Stimulated activated CD4-positive, alpha-beta T cell treated with anti-CD3 and anti-CD28 coated beads, Interleukin-4, amount 100 ng/mL, for 1 hour (primary cell): ENCODE data around the gene TBC1D22A.
"Not testable (repeated sequence)": the region's sequence is repeated elsewhere in the genome, so short reads cannot be mapped to it uniquely, and the experiment has no call there.

Source experiments
- DNase-seq: peaks from one replicate; pipeline ENCODE4 v3.0.0-alpha.2; 2020

The TBC1D22A gene

DNA sequence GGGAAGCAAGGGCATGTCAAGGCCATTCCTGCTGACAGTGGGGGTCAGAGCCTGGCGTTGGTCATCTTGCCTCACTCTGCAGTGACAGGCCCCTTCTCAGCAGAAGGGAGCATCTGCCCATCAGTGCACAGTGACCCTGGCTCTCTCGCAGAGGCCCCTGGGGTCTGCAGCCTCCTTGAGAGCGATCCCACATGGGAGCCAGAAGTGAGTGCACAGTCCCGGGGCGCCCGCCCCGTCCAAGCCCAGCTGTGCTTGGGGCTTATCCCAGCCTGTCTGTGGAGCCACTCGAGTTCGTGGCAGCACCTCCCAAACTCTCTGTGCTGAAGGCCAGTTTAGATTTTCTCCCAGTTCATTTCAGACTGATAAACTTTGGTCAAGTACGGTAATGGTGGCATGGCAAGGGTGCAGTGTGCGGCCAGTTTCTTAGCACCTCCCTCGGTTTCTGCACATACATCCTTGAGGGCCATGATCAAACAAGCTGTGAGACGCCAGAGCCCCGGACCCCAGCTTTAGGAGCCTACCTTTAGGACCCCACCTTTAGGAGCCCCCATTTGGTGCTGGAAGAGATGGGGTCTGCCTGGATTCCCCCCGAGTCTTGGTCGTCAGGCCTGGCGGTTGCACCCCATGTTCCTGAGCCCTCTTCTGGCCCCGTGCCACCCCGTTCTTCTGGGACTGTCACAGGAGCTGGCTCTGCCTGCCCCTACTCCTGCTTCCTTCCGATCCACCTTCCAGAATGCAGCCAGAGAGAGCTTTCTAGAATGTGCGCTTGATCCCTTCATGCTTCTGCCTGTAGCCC, 369.4 kb downstream of the TBC1D22A start:
- DNase-seq = no peak

DNA sequence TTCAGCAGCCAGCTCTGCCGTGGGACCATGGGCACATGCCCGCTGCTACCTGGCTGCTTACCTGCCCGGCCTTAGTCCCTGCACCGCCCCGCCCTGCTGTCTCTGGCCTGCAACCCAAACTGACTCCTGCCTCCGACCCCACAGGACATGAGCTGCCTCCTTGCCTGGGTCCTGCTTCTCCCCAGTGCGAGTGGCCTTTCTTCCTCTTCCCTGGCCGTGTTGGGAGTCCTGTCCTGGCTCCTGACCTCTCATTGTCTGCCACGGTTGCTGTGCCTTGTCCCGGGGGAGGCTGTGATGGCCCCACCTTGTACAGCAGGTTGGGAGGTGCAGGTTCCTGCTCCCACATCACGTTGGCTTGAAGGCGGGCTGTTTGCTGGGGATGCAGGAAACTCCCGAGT, 370.0 kb downstream of the TBC1D22A start:
- DNase-seq = no peak

DNA sequence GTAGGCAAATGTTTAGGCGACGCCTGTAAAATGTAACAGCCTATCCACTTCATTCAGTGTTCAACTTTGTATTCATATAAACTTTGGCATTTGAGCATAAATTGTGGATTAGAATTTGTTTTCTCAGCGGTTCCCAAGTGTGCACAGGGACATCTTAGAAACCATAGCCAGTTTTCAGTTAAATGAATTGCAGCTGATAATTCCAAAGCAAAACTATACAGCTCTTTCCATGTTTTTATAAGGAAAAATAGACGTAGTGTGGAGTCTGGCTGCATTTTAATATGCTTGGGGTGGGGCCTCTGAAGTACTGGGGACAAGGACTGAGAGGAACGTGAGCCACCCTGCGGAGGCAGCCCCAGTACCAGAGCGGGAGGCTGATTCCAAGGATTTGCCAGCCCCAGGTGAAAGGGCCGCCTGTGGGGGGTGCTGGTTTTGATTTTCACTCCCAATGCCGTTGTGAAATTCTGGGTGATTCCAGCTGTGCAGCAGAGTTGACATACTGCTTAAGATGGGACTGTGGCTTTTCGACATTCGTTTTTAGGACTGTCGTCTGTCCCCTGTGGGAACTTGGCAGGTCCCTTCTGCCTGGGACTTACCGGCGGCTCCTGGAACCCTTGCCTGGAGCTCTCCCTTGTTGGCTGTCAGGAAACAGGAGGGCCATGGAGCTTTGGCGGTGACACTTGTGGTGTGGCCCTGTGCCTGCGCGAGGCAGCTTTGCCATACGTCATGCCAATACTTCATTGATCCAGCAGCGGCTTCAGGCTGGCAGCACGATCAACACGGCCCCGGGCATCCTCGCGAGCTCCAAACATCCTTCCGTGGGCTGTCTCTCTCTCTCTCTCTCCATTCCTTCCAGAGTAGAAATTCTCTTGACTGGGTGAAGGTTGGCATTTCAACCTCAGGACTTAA, 370.9 kb downstream of the TBC1D22A start:
- no peak for DNase-seq

DNA sequence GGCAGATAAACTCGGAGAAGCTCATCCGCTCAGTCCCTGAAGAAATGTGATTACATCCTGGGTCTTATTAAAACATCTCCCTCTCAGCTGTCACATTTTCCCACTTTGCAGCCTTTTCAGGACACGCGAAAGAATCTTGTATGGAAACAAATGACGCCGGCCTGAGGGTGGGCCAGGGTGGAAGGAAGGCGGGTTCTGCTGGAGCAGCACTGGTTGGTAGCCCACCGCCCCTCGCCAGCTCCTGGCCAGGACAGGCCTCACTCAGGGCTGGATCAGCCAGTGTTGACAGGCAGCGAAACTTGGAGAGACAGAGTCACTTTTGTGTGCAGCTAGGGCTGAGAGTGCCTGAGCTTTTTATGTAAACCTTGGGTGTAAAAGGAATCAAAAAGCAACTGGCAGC, 371.8 kb downstream of the TBC1D22A start:
- DNase-seq = no peak

DNA sequence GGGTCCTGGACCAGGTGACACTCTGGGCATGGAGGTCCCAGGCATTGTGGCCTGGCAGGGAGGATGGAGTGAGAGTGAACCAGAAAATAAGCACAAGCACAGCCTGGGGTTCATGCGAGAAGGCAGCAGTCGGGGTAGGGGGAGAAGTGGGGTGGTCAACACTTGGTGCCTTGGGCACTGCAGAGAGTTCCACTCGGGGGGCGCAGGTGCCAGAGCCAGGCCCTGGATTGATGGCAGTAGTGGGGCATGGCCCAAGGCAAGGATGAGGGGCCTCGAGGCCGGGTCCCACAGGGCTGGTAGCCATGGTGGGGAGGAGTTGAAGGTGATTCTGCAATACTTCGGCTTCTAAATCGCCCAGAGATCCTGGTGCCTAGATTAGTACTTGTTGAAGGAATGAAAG, 372.9 kb downstream of the TBC1D22A start:
- no peak for DNase-seq

DNA sequence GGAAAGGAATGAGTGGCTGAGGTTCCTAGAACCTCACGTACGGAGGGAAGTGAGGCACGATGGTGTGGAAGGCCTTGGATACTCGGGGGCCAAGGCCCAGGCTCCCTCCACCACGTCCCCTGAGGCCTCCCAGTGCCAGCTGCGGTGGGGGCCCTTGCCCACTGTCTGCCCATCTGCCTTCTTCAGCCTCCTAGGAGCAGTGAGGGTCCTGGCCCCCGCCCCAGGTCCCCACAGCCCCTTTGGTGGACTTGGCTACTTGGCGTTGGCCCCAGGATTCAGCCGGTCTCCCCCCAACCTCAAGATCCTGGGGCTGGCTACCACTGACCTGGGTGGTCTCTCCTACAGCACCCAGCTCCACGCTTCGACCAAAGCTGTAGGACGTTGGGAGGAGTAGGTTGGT, 373.6 kb downstream of the TBC1D22A start:
- DNase-seq = no peak

DNA sequence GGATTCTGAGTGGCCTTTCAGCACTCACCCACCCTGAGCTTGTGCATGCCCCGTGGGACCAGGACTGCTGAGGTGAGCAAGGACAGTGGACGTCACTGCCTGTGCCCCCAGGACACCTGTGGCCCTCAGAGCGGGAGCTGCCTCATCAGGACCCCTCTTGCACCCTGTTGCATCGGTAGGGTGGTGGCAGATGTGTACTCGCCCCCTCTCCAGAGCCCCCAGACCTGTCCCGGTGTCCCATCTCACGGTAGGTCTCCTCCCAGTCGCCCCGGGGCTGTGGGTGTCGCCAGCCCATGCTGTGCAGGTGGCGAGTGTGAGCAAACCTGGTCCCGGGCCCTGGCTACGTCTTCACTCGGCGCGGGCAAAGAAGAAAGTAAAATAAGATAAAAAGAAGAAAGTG, 374.2 kb downstream of the TBC1D22A start:
- DNase-seq = no peak

DNA sequence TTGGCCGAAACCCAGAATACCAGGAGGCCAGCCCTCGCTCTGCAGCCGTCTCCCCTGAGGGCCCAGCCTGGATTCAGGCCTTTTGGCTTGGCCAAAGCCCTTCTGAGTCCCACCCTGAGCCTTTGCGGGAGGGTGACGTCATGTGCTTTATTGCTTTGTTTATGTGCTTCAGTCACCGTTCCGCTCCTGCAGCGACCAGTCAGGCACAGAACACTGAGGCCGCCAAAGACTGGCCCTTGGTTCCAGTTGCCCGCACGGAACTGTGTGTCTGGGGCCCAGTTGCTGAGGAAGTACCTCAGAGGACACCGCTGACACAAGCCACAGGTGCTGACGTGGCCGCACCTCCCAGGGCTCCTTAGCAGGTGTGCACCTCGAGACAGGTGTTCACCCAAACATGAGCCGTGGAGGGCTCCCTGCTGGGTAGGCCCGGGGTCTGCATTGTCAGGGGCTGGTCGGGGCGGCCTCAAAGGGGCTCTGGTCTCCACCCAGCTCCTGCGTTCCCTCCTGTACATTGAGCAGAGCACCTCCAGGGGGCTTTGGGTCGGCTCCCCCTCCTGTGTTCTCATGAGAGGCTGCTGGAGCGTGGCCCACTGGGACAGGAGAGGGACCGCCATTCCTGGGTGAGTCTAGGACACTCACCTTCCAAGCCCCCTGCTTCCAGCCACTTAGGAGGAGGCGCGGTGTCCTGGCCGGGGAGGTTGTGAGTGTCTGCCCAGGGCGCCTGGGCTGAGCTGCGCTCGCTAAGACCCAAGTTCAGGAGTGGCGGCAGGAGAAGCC, 376.8 kb downstream of the TBC1D22A start:
- DNase-seq = no peak

DNA sequence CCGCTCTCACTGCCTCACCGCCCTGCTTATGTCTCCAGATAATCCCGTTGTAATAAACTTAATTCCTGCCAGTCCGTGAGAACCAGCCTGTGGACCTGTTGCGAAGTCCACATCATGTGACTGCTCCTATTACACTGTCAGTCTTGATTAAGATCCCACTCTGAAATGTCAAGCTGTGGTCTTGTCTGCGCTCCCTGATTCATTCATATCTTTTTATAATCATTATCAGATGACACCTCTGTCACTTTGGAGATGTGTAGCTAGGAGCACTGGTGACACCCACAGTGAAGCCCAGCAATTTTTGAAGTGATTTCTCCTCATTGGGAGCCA, 377.3 kb downstream of the TBC1D22A start:
- DNase-seq = no peak

DNA sequence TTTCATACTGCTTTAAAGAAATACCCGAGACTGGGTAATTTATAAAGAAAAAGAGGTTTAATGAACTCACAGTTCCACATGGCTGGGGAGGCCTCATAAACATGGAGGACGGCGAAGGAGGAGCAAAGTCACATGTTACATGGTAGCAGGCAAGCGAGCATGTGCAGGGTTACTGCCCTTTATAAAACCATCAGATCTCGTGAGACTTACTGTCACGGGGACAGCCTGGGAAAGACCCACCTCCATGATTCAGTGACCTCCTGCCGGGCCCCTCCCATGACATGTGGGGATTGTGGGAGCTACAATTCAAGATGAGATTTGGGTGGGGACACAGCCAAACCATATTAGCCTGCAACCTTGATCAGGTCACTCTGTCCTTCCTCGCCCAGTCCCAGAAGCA, 378.5 kb downstream of the TBC1D22A start:
- not testable (repeated sequence) for DNase-seq

DNA sequence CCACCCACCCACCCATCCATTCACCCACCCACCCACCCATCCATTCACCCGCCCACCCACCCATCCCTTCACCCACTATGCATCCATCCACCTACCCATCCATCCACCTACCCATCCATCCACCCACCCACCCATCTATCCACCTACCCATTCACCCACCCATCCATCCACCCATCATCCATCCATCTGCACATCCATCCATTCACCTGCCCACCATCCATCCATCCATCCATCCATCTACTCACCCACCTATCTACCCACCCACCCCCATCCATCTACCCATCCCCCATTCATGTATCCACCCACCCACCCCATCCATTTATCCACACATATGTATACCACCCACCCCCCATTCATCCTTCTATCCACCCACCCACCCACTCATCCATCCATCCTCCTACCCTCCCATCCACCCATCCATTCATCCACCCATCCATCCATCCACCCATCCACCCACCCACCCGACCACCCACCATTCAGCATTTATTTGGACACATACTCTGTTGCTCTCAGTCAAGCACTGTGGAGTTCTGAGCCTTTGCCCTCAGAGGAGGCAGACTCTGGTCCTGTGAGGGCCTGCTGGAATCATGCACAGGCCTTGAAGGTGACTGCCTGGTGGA, 380.1 kb downstream of the TBC1D22A start:
- DNase-seq = no peak

DNA sequence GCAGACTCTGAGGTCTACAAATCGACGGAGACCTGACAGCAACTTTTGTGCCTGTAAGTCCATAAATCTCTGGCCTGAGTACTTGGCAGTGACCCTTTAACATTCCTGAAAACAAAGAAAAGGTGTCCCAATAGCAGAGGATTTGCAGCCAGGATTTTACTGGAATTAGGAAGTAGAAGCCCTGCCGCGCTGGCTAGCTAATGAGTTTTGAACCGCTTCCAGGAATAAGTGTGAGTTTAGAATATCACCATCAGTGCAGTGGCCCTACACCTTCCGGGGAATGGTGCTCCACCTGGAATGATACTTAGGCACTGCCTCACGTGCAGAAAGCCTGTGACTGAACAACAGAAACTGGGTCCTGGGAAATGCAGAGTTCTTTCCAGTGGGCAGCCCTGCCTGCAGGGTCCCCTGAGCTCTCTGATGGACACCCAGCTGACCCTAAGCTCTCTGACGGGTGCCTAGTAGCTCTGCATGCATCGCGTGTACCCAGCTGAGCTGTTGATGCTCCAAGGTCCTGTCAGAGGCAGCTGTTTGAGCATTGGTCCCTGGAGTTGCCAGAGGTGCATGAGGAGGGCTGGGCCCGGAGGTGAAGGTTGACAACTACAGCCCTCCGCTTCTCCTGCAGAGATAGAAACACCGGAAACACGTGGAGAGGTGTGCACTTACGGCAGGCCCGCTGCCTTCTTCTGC, 380.9 kb downstream of the TBC1D22A start:
- DNase-seq = no peak

DNA sequence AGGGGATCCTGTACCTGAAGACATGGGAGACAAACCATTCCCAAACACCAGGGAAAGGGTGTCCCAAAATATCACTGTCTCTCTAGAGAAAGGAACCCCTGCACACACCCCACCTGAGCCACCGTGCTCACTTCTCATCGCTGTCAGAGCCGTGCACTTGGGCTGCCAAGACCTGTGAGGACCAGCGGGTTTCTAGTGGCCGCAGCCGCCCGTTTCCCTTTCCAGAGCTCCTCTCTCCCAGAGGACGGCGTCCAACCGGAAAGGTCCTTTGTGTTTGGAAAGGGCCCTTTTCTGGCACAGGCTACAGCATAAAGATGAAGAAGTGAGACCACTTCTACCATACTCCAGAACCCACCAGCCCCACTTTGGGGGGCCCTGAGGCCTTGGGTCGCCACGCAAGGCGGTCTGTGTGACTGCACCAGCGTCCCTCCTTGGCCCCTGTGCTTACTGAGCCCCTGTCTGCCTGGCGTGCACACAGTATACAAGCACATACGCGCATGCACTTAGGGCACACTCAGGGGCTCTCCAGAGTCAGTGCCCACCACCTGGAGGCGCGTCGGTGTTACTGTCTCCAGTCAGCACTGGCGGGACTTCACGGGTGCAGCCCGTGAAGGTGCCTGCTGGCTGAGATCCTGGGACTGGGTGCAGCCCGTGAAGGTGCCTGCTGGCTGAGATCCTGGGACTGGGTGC, 381.8 kb downstream of the TBC1D22A start:
- no peak for DNase-seq

DNA sequence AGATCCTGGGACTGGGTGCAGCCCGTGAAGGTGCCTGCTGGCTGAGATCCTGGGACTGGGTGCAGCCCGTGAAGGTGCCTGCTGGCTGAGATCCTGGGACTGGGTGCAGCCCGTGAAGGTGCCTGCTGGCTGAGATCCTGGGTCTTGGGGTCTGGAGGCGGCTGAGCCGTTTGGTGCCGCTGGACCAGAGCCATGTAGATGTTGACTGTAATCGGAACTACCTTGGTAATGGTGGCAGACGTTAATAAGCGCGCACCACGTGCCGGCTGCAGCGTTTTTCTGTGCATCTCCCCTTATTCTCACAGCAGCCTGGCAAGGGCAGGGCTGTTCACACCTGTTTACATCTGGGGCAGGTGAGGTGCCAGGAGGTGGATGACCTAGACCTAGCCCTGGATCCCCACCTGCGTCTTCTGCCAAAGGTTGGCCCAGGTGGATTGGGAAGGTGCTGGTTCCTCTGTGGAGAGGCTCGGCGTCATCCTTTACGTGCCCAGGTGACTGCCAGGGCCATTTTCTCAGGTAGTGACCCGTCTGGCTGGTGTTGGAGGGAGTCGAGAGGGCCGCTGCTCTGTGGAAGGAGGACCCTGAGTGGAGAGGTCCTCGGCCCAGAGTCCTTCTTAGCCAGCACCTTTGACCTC, 382.5 kb downstream of the TBC1D22A start:
- no peak for DNase-seq

DNA sequence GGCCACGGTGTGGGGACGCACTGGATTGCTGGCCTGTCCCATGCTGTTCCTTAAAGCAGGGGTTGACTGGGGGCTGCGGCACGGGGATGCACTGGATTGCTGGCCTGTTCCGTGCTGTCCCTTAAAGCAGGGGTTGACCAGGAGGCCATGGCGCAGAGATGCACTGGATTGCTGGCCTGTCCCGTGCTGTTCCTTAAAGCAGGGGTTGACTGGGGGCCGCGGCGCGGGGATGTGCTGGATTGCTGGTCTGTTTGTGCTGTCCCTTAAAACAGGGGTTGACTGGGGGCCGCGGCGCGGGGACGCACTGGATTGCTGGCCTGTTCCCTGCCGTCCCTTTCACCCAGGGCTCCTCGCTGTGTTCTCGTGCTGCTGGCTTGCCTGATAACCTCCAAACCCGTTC, 383.4 kb downstream of the TBC1D22A start:
- DNase-seq = no peak

DNA sequence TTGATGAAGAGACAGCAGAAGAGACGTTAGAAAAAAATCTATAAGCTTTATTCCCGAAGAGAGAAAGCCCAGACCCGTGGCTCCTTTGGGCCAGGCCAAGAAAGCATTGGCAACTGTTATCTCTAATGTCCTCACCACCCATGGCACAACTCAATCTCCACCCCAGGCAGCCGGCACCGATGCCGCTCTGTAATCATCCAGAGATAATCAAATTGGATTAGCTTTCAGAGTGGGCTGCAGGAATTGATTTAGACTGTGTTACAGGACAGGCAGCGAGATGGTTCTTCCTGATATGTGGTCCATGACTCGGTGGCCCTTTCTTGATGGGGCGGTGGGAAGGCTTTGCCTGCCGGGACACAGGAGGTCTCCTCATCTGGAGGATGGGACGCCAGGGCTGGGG, 383.9 kb downstream of the TBC1D22A start:
- DNase-seq = no peak

DNA sequence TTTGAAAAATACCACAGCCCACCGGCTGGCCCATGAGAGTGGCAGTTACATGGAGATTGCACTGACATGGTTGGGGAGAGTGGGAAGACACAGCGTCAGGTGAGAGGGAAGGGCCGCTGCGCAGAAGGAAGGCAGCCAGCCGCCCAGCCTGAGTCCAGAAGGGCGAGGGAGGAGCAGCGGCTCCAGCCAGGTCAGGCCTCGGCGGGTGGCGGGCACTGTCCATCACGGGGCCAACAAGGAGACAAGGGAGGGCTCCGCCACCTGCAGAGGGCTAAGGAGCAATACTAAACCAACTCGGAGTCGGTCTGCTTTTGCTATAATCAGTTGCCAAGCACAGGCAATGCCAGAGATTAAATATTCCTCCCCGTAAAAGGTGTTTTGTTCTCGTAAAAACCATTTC, 384.5 kb downstream of the TBC1D22A start:
- no peak for DNase-seq

DNA sequence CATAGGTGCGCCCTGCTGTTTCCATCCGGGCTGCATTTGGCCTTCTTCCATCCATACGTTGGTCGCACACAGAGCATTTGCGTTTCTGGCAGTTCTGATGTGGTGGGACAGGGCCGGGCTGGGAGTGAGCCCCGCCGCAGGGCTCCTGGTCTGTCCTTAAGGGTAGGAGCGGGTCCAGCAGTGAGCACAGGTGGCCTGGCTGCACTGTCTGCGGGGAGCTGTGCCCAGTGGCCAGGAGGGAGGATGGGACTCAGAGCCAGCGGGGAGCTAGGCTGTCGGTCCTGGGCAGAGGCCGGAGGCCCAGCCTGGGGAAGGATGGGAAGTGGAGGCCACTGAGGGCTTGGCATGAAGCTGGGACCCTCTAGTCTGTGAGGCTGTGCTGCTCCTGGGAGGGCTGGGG, 385.1 kb downstream of the TBC1D22A start:
- no peak for DNase-seq

DNA sequence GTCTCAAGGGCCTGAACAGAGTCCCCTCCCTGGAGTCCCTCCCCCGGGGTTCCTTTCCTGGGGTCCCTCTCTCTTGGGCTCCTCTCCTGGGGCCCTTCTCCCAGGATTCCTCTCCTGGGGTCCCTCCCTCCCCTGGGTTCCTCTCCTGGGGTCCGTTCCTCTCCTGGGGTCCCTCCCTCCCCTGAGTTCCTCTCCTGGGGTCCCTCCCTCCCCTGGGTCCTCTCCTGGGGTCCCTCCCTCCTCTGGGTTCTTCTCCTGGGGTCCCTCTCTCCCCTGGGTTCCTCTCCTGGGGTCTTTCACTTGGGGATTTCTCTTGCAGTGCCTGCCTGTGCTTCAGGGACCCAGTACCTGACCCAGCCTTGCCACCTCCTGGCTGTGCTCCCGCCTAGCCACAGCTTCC, 386.1 kb downstream of the TBC1D22A start:
- DNase-seq = no peak

DNA sequence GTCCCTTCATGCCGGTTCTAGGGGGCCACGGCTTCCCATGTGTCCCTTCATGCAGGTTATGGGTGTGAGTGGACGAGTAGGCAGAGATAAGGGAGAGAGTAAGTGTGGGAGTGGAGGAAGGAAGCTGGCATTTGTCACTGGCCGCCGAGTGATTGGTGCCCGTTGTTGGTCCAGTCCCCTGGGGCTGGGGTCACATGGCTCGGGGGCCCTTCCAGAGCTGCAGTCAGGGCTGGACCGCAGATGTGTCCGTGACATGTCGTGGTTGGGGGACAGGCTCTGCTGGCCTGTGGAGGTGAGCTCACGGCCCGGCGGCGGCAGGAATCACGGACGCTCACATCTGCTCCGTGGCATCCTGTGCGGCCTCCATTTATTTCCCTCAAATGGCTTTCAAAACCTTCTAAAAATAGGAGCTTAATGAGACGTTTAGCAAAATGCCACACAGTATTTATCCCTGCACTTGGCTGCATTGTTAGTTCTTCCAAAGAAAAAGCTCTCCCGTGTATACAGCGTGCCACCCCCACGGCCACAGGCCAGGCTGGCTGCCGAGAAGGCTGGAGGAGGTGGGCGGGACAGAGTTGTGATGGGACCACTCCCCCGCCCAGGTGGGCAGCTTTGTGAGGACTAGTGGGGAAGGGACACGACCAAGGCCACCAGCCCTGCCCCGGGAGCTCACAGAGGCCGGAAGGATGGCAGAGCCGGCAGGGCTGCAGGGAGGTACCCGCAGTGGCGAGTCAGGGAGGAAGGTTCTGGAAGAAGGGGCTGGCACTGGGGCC, 386.7 kb downstream of the TBC1D22A start:
- no peak for DNase-seq

DNA sequence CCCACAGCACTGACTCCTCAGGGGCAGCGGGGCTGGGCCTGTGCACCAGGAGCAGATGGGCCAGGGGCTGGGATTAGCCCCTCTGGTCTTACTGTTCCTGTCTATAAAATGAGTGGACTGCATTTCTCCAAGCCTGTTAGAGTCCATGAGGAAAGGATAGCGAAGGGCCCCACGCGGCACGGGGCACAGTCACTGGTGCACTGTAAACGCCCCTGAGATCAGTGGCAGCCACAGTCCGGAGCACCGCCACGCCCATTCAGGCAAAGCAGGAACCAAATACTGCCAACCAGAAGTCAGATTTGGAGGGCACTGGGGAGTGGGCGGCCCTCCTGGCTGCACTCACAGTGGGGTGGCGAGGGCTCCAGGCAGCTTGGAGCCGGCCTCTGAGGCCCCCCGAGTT, 387.5 kb downstream of the TBC1D22A start:
- no peak for DNase-seq
